Activated naive CD4-positive, alpha-beta T cell treated with anti-CD3 and anti-CD28 coated beads, Interleukin-2, amount 50 U/mL, for 24 hours (primary cell): ENCODE results near the gene STK38L.

Source experiments
- H3K27ac Mint-ChIP-seq: one replicate; pipeline ENCODE4 v1.8.0; 2021; ENCODE audit warnings: mild to moderate bottlenecking, mixed read lengths
- H3K27me3 Mint-ChIP-seq: one replicate; pipeline ENCODE4 v1.8.0; 2021; ENCODE audit warnings: mixed read lengths
- H3K36me3 Mint-ChIP-seq: one replicate; pipeline ENCODE4 v1.8.0; 2021; ENCODE audit warnings: mixed read lengths
- H3K4me1 Mint-ChIP-seq: one replicate; pipeline ENCODE4 v1.8.0; 2021; ENCODE audit warnings: mixed read lengths
- H3K4me3 Mint-ChIP-seq: one replicate; pipeline ENCODE4 v1.8.0; 2021; ENCODE audit warnings: mild to moderate bottlenecking, mixed read lengths
- H3K9me3 Mint-ChIP-seq: one replicate; pipeline ENCODE4 v1.8.0; 2021; ENCODE audit warnings: mixed read lengths

STK38L gene

DNA sequence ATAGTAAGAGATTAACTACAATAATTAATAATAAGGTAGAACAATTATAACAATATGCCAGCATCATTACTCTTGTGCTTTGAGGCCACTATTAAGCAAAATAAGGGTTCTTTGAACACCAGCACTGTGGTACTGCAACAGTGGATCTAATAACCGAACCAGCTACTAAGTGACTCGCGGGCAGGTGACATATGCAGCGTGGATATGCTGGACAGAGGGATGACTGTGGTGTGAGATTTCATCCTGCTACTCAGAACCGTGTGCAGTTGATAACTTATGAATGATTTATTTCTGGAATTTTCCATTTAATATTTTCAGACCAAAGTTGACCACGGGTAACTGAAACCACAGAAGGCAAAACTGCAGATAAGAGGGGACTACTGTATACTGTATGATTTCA is 123.0 kb downstream of the STK38L start:
- Mint-ChIP-seq H3K4me1 (no peaks in the 10 kb centered on the region), H3K27ac (no peak overlapping the region), H3K4me3 (no peak overlapping the region), H3K27me3 (peaks cover 22% of the 10 kb centered on the region), H3K36me3 (no peaks in the 10 kb centered on the region), H3K9me3 (no peaks in the 10 kb centered on the region)
